ENCODE data around the gene XRCC1.
"Not testable (repeated sequence)": the region's sequence is repeated elsewhere in the genome, so short reads cannot be mapped to it uniquely, and the experiment has no call there.

XRCC1 gene

GRCh38 chr19:43527860-43528622 is 47.3 kb downstream of the XRCC1 start:
- peak overlapping the region; percentile 84 for H3K9ac ChIP-seq (ENCODE audit: low read length)
- peaks cover 28% of the 10 kb centered on the region for H3K4me1 ChIP-seq (ENCODE audit: control insufficient read depth, insufficient read depth, low read length)
- no peak overlapping the region for H3K4me3 ChIP-seq (ENCODE audit: low read length)
- H3K27me3 ChIP-seq (ENCODE audit: control insufficient read depth, insufficient read depth, low read length): no peaks in the 10 kb centered on the region
- peaks cover 1% of the 10 kb centered on the region for H3K36me3 ChIP-seq (ENCODE audit: control insufficient read depth, insufficient read depth, low read length)
- no peaks in the 10 kb centered on the region for H3K9me3 ChIP-seq (ENCODE audit: control insufficient read depth, low read length)

GRCh38 chr19:43526884-43527859 is 48.2 kb downstream of the XRCC1 start, which contains the start of gene ETHE1:
Gene ETHE1 (minus strand): TSS chr19:43527201. CDS start chr19:43527177, 24 bp downstream.
- peak within 1 kb of the TSS; percentile 82 for H3K4me3 ChIP-seq (ENCODE audit: low read length)
- no peaks in the 10 kb centered on the region for H3K27me3 ChIP-seq (ENCODE audit: control insufficient read depth, insufficient read depth, low read length)
- no peaks in the 10 kb centered on the region for H3K9me3 ChIP-seq (ENCODE audit: control insufficient read depth, low read length)
- H3K4me1 ChIP-seq (ENCODE audit: control insufficient read depth, insufficient read depth, low read length): peaks cover 22% of the 10 kb centered on the region
- H3K9ac ChIP-seq (ENCODE audit: low read length): peak within 1 kb of the TSS; percentile 84
- H3K36me3 ChIP-seq (ENCODE audit: control insufficient read depth, insufficient read depth, low read length): peaks cover 4% of the 10 kb centered on the region

- Histone ChIP-seq H3K9ac (ENCODE audit: low read length) (peak overlapping the region; percentile 84), H3K9me3 (ENCODE audit: control insufficient read depth, low read length) (no peaks in the 10 kb centered on the region), H3K4me3 (ENCODE audit: low read length) (peak overlapping the region; percentile 82), H3K4me1 (ENCODE audit: control insufficient read depth, insufficient read depth, low read length) (peaks cover 18% of the 10 kb centered on the region), H3K36me3 (ENCODE audit: control insufficient read depth, insufficient read depth, low read length) (peaks cover 4% of the 10 kb centered on the region), H3K27me3 (ENCODE audit: control insufficient read depth, insufficient read depth, low read length) (no peaks in the 10 kb centered on the region)
Observed at GRCh38 chr19:43525836-43526771, 49.2 kb downstream of the XRCC1 start.

GRCh38 chr19:43524922-43525835 is 50.1 kb downstream of the XRCC1 start:
- peak overlapping the region; percentile 82 for H3K4me3 ChIP-seq (ENCODE audit: low read length)
- H3K9ac ChIP-seq (ENCODE audit: low read length): peak overlapping the region; percentile 84
- no peaks in the 10 kb centered on the region for H3K9me3 ChIP-seq (ENCODE audit: control insufficient read depth, low read length)

GRCh38 chr19:43523696-43524095 is 51.6 kb downstream of the XRCC1 start:
- not testable (repeated sequence) for H3K27me3 ChIP-seq (ENCODE audit: control insufficient read depth, insufficient read depth, low read length); H3K4me3 ChIP-seq (ENCODE audit: low read length); H3K9me3 ChIP-seq (ENCODE audit: control insufficient read depth, low read length); H3K9ac ChIP-seq (ENCODE audit: low read length); H3K36me3 ChIP-seq (ENCODE audit: control insufficient read depth, insufficient read depth, low read length)
- H3K4me1 ChIP-seq (ENCODE audit: control insufficient read depth, insufficient read depth, low read length): peaks cover 23% of the 10 kb centered on the region

More at GRCh38 chr19:43524922-43525835, 50.1 kb downstream of the XRCC1 start:
- H3K27me3 ChIP-seq (ENCODE audit: control insufficient read depth, insufficient read depth, low read length): no peaks in the 10 kb centered on the region
- H3K4me1 ChIP-seq (ENCODE audit: control insufficient read depth, insufficient read depth, low read length): peaks cover 18% of the 10 kb centered on the region
- H3K36me3 ChIP-seq (ENCODE audit: control insufficient read depth, insufficient read depth, low read length): peaks cover 4% of the 10 kb centered on the region

- peaks cover 23% of the 10 kb centered on the region for H3K4me1 ChIP-seq (ENCODE audit: control insufficient read depth, insufficient read depth, low read length)
Observed at GRCh38 chr19:43522929-43523328, 52.4 kb downstream of the XRCC1 start.

GRCh38 chr19:43519436-43520088 is 55.8 kb downstream of the XRCC1 start:
- Histone ChIP-seq H3K36me3 (ENCODE audit: control insufficient read depth, insufficient read depth, low read length) (peaks cover 4% of the 10 kb centered on the region), H3K9ac (ENCODE audit: low read length) (no peak overlapping the region), H3K27me3 (ENCODE audit: control insufficient read depth, insufficient read depth, low read length) (no peaks in the 10 kb centered on the region), H3K9me3 (ENCODE audit: control insufficient read depth, low read length) (no peaks in the 10 kb centered on the region), H3K4me1 (ENCODE audit: control insufficient read depth, insufficient read depth, low read length) (peaks cover 7% of the 10 kb centered on the region), H3K4me3 (ENCODE audit: low read length) (no peak overlapping the region)

More at GRCh38 chr19:43522929-43523328, 52.4 kb downstream of the XRCC1 start:
- Histone ChIP-seq H3K9ac (ENCODE audit: low read length) (no peak overlapping the region), H3K27me3 (ENCODE audit: control insufficient read depth, insufficient read depth, low read length) (no peaks in the 10 kb centered on the region), H3K36me3 (ENCODE audit: control insufficient read depth, insufficient read depth, low read length) (peaks cover 4% of the 10 kb centered on the region), H3K4me3 (ENCODE audit: low read length) (no peak overlapping the region), H3K9me3 (ENCODE audit: control insufficient read depth, low read length) (no peaks in the 10 kb centered on the region)

- Histone ChIP-seq H3K9me3 (ENCODE audit: control insufficient read depth, low read length) (no peaks in the 10 kb centered on the region), H3K27me3 (ENCODE audit: control insufficient read depth, insufficient read depth, low read length) (no peaks in the 10 kb centered on the region), H3K9ac (ENCODE audit: low read length) (no peak overlapping the region), H3K4me3 (ENCODE audit: low read length) (no peak overlapping the region), H3K4me1 (ENCODE audit: control insufficient read depth, insufficient read depth, low read length) (peaks cover 5% of the 10 kb centered on the region), H3K36me3 (ENCODE audit: control insufficient read depth, insufficient read depth, low read length) (peaks cover 3% of the 10 kb centered on the region)
Observed at GRCh38 chr19:43518051-43518450, 57.3 kb downstream of the XRCC1 start.

- not testable (repeated sequence) for H3K9me3 ChIP-seq (ENCODE audit: control insufficient read depth, low read length); H3K36me3 ChIP-seq (ENCODE audit: control insufficient read depth, insufficient read depth, low read length); H3K27me3 ChIP-seq (ENCODE audit: control insufficient read depth, insufficient read depth, low read length); H3K4me1 ChIP-seq (ENCODE audit: control insufficient read depth, insufficient read depth, low read length); H3K9ac ChIP-seq (ENCODE audit: low read length); H3K4me3 ChIP-seq (ENCODE audit: low read length)
Observed at GRCh38 chr19:43512399-43512798, 62.9 kb downstream of the XRCC1 start.

GRCh38 chr19:43511324-43511723 is 64.0 kb downstream of the XRCC1 start:
- H3K4me3 ChIP-seq (ENCODE audit: low read length): no peak overlapping the region
- no peaks in the 10 kb centered on the region for H3K4me1 ChIP-seq (ENCODE audit: control insufficient read depth, insufficient read depth, low read length)
- H3K9me3 ChIP-seq (ENCODE audit: control insufficient read depth, low read length): no peaks in the 10 kb centered on the region
- no peak overlapping the region for H3K9ac ChIP-seq (ENCODE audit: low read length)
- H3K27me3 ChIP-seq (ENCODE audit: control insufficient read depth, insufficient read depth, low read length): no peaks in the 10 kb centered on the region
- H3K36me3 ChIP-seq (ENCODE audit: control insufficient read depth, insufficient read depth, low read length): peaks cover 4% of the 10 kb centered on the region

Measured in mucosa of stomach (tissue), 1 donor.